HEK293T (cell line): ENCODE data around the gene HOXD4.

Experiments used
- CTCF ChIA-PET: fragments of 350-600 bp; formaldehyde crosslinking; extraction: SDS; loops from one replicate; lab custom pipeline; 2021; ENCODE audit warnings: antibody characterized with exemption, inconsistent platforms; lab: Yijun Ruan, JAX
- POLR2A ChIA-PET: fragments of 350-600 bp; formaldehyde crosslinking; extraction: SDS; loops from one replicate; lab custom pipeline; 2020; ENCODE audit warnings: antibody characterized with exemption, inconsistent platforms; lab: Yijun Ruan, JAX
- DNase-seq: peaks from one replicate; pipeline ENCODE4 v3.0.0; 2012; ENCODE audit warnings: mixed read lengths; ENCODE audit errors: extremely low spot score
- ARNT ChIP-seq: fragments of 450-650 bp; IDR thresholded peaks from 2 replicates; pipeline ENCODE4 v1.6.1; 2017; ENCODE audit warnings: mild to moderate bottlenecking
- BHLHE40 ChIP-seq: fragments of 450-650 bp; IDR thresholded peaks from 2 replicates; pipeline ENCODE4 v1.6.1; 2016; ENCODE audit warnings: mild to moderate bottlenecking, moderate library complexity, borderline replicate concordance
- CTBP1 ChIP-seq: fragments of 450-650 bp; IDR thresholded peaks from 2 replicates; pipeline ENCODE4 v1.6.1; 2016; ENCODE audit warnings: borderline replicate concordance
- ELF4 ChIP-seq: fragments of 450-650 bp; IDR thresholded peaks from 2 replicates; pipeline ENCODE4 v1.6.1; 2017; ENCODE audit warnings: antibody characterized with exemption
- FOXA1 ChIP-seq: fragments of 450-650 bp; IDR thresholded peaks from 2 replicates; pipeline ENCODE4 v1.6.1; 2016; ENCODE audit warnings: mild to moderate bottlenecking
- FOXK2 ChIP-seq: fragments of 450-650 bp; IDR thresholded peaks from 2 replicates; pipeline ENCODE4 v1.6.1; 2016; ENCODE audit warnings: mild to moderate bottlenecking
- FOXM1 ChIP-seq: fragments of 450-650 bp; IDR thresholded peaks from 2 replicates; pipeline ENCODE4 v1.6.1; 2017; ENCODE audit warnings: mild to moderate bottlenecking, borderline replicate concordance
- HDGF ChIP-seq: fragments of 450-650 bp; IDR thresholded peaks from 2 replicates; pipeline ENCODE4 v1.6.1; 2017; ENCODE audit warnings: antibody characterized with exemption, borderline replicate concordance
- L3MBTL2 ChIP-seq: fragments of 450-650 bp; conservative IDR thresholded peaks from 2 replicates; pipeline ENCODE4 v1.6.1; 2016; ENCODE audit warnings: mild to moderate bottlenecking
- LEF1 ChIP-seq: fragments of 450-650 bp; IDR thresholded peaks from 2 replicates; pipeline ENCODE4 v1.6.1; 2017; ENCODE audit warnings: mild to moderate bottlenecking, borderline replicate concordance
- NFRKB ChIP-seq: fragments of 450-650 bp; IDR thresholded peaks from 2 replicates; pipeline ENCODE4 v1.6.1; 2016; ENCODE audit warnings: mild to moderate bottlenecking, moderate library complexity
- PKNOX1 ChIP-seq: fragments of 450-650 bp; IDR thresholded peaks from 2 replicates; pipeline ENCODE4 v1.6.1; 2016
- SP1 ChIP-seq: fragments of 450-650 bp; IDR thresholded peaks from 2 replicates; pipeline ENCODE4 v1.6.1; 2017
- SUZ12 ChIP-seq: fragments of 450-650 bp; IDR thresholded peaks from 2 replicates; pipeline ENCODE4 v1.6.1; 2016; ENCODE audit warnings: mild to moderate bottlenecking
- TARDBP ChIP-seq: fragments of 450-650 bp; IDR thresholded peaks from 2 replicates; pipeline ENCODE4 v1.6.1; 2016
- ZNF384 ChIP-seq: fragments of 450-650 bp; IDR thresholded peaks from 2 replicates; pipeline ENCODE4 v1.6.1; 2016

Gene HOXD4

DNA sequence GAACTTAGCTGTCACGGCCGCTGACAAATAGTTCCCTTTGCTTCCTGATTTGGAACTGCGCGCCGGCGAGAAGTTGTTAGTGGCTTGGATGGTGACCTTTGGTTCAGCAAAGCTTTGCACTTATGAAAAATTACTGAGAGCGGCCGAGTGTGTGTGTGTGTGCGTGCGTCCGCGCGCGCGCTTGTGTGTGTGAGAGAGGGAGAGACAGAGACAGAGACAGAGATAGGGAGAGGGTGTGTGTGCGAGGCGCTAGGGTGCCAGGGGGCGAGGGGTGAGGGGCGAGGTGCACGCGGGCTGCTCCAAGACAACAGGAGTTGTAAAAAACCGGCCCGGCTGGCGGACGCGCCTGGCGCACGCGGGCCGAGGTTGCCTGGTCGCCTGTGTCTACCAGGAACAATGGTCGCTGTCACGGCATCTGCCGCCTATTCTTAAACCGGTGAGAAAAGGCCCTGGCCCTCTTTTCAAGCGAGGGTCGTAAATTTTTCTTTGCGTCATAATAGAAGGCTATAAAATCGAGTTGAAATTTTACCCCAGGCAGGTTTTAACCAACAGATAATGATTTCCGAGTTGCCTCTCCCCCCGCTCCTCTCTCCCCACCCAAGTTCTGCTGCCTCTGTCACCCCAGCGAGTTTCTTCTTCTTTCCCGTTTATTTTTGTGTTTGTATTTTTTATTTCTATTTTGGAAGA is 6.3 kb downstream of the HOXD4 start:
- CTCF ChIA-PET: interaction anchor here (0.6 to 0.8 kb wide), 2 partner anchors 298 to 657 kb away, joined by 3 read pairs; no protein-coding TSS in a partner anchor
- TF ChIP-seq FOXA1 (no peak), FOXM1 (no peak), NFRKB (no peak), L3MBTL2 (peak; percentile 95), BHLHE40 (no peak), SP1 (no peak), SUZ12 (no peak), FOXK2 (no peak), CTBP1 (peak; percentile 75), LEF1 (no peak), PKNOX1 (peak; percentile 83), HDGF (no peak), TARDBP (no peak), ELF4 (no peak), ARNT (peak; percentile 97), ZNF384 (no peak)
- DNase-seq: peak; percentile 79
- POLR2A ChIA-PET: interaction anchor here (0.6 to 1.7 kb wide), 7 partner anchors 11 to 397 kb away, joined by 3 to 7 read pairs (median 4); no protein-coding TSS in a partner anchor

DNA sequence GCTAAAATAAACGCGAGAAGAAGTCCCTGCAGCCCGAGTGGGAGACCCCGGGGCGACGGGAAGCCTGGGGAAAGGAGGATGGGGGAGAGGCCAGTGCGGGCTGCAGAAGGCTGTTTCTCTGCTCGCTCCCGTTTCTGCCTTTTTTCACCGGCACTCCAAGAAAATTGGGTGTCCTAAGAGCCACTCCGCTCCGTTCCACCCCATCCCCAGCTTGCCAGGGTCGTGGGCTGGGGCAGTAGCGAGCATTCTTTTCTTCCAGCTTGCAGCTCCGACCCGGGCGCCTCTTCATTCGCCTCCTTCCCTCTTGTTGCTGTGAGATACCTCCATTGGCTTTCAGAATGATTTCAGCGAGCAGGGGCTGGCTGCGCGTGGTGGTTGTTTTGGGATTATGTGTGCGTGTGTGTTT is 6.8 kb downstream of the HOXD4 start:
- TF ChIP-seq TARDBP (no peak), SUZ12 (no peak), HDGF (no peak), LEF1 (no peak), L3MBTL2 (no peak), FOXM1 (no peak), PKNOX1 (no peak), BHLHE40 (no peak), ELF4 (no peak), ARNT (no peak), CTBP1 (no peak), FOXA1 (no peak), FOXK2 (no peak), ZNF384 (no peak), NFRKB (no peak), SP1 (no peak)
- ChIA-PET POLR2A (interaction anchor here (0.6 to 1.7 kb wide), 7 partner anchors 11 to 396 kb away, joined by 3 to 7 read pairs (median 4); partner anchors contain the start of gene MTX2), CTCF (interaction anchor here (0.6 to 0.8 kb wide), 2 partner anchors 297 to 656 kb away, joined by 3 read pairs; no protein-coding TSS in a partner anchor)
- DNase-seq: peak; percentile 75

- CTCF ChIA-PET: interaction anchor here (0.8 kb wide), 1 partner anchor 296 kb away, joined by 3 read pairs; no protein-coding TSS in a partner anchor
- peak; percentile 73; the same call in 1 of the 2 replicates for TF ChIP-seq ARNT
- peak; percentile 79; the same call in 1 of the 2 replicates for TF ChIP-seq CTBP1
- no peak for TF ChIP-seq L3MBTL2
- TF ChIP-seq BHLHE40: no peak
- 0 out of 2 replicates have a peak, but pooled peaks have one; percentile 47 for TF ChIP-seq FOXM1
- TF ChIP-seq SP1: no peak
- peak; percentile 94 for TF ChIP-seq PKNOX1
- DNase-seq: peak; percentile 66
- POLR2A ChIA-PET: interaction anchor here (1.0 to 1.7 kb wide), 3 partner anchors 15 to 110 kb away, joined by 4 to 7 read pairs (median 6); partner anchors contain the start of gene MTX2
Measured at GRCh38 chr2:176158855-176159662, 7.7 kb downstream of the HOXD4 start.

DNA sequence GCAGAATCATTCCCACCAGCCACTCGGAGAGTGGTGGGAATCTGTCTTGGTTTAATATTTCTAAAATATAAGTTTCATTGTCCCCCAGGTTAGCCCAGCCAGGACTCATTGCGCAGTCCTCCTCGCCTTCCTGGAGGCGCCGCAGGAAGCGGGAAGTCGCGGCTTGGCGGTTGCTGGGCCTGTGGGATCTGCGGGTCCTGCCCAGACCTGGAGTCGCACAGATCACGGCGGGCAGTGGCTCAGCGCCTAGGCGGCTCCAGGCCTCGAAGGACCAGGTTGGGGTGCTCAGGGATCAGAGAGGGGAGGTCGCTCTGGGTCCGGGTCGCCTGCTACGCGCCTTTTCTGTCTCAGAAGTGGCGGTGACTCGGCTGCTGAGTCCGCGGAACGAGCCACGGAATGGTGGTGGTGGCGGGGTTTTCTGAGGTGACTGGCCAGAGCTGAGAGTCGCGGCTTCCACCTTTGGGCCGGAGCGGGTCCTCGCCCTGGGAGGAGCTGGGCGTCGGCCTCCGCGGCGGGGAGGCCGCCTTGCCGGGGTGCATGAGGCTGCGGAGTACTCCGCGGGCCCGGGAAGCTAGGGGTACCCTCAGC is 8.4 kb downstream of the HOXD4 start:
- DNase-seq: no peak
- TF ChIP-seq CTBP1 (no peak), ZNF384 (no peak), BHLHE40 (no peak), FOXA1 (no peak), L3MBTL2 (no peak), PKNOX1 (no peak), FOXM1 (no peak), ELF4 (no peak), FOXK2 (no peak), SP1 (no peak), LEF1 (no peak), NFRKB (no peak), ARNT (no peak), TARDBP (no peak), HDGF (no peak)
- ChIA-PET POLR2A (interaction anchor here (1.4 kb wide), 1 partner anchor 9 kb away, joined by 3 read pairs; no protein-coding TSS in a partner anchor), CTCF (interaction anchor here (0.6 kb wide), 1 partner anchor 10 kb away, joined by 3 read pairs; no protein-coding TSS in a partner anchor)
